Tibial nerve (tissue), 4 donors: ENCODE data around the gene BEAN1. TPM values are rescaled to one million over a fixed set of nuclear protein-coding genes. Genes with fewer than 3 reads are reported as not detected.

ENCODE experiments used
- DNase-seq, 2 donors: peaks; one replicate each; pipeline ENCODE4 v3.0.0-alpha.2; 2019; ENCODE audit warnings: low spot score in 2 of 2
- H3K27ac ChIP-seq, 4 donors: fragments of 200-600 bp; sonication (generic) in 3 of 4; one replicate each; pipeline ENCODE4 v1.5.1; 2017 to 2019; ENCODE audit warnings: mild to moderate bottlenecking in 1 of 4
- H3K27me3 ChIP-seq, 2 donors: fragments of 200-600 bp; sonication (generic) in 1 of 2; one replicate each; pipeline versions ENCODE4 v1.5.1 to v1.6.0; 2017 to 2019
- H3K36me3 ChIP-seq, 3 donors: fragments of 200-600 bp; sonication (generic); one replicate each; pipeline ENCODE4 v1.5.1; 2018 to 2019
- H3K4me1 ChIP-seq, 4 donors: fragments of 200-600 bp; sonication (generic) in 3 of 4; one replicate each; pipeline ENCODE4 v1.5.1; 2017 to 2019
- H3K4me3 ChIP-seq, 4 donors: fragments of 200-600 bp; sonication (generic) in 3 of 4; one replicate each; pipeline ENCODE4 v1.5.1; 2017 to 2019; ENCODE audit warnings: mild to moderate bottlenecking in 1 of 4, moderate library complexity in 1 of 4
- H3K9me3 ChIP-seq, 4 donors: fragments of 200-600 bp; sonication (generic) in 3 of 4; one replicate each; pipeline ENCODE4 v1.5.1; 2017 to 2019
- CTCF ChIP-seq, 5 experiments: fragments of 200-600 bp in 3 of 5; fragments of 450-650 bp in 2 of 5; sonication (generic) in 3 of 5; IDR thresholded peaks; one replicate each; pipeline ENCODE4 v1.5.1; 2016 to 2019; ENCODE audit warnings: antibody characterized with exemption in 5 of 5, mild to moderate bottlenecking in 3 of 5, moderate library complexity in 2 of 5
- EP300 ChIP-seq, 2 donors: sonication (generic); formaldehyde crosslinking; IDR thresholded peaks; one replicate each; pipeline ENCODE4 v1.6.1; 2017; ENCODE audit warnings: antibody characterized with exemption in 2 of 2, mild to moderate bottlenecking in 1 of 2
- POLR2A ChIP-seq, 2 donors: fragments of 450-650 bp; IDR thresholded peaks; one replicate each; pipeline ENCODE4 v1.6.1; 2017; ENCODE audit warnings: antibody characterized with exemption in 2 of 2, mild to moderate bottlenecking in 2 of 2, moderate library complexity in 2 of 2
- WGBS, 2 donors: methylation state at CpG; one replicate each; pipeline ENCODE4 v1.1.5; 2018; 5-methylcytosine and 5-hydroxymethylcytosine counted together
- total RNA-seq, 4 donors: library from RNA; depleted of rRNA; stranded (reverse); fragments of >200 nt; gene quantifications; one replicate each; pipeline ENCODE4 v1.1.0, GENCODE V29; 2016

Gene BEAN1
- total RNA-seq, 4 donors from 2014 or later: 0.21 to 1.4 (median 0.30) TPM; not detected in 1

DNA sequence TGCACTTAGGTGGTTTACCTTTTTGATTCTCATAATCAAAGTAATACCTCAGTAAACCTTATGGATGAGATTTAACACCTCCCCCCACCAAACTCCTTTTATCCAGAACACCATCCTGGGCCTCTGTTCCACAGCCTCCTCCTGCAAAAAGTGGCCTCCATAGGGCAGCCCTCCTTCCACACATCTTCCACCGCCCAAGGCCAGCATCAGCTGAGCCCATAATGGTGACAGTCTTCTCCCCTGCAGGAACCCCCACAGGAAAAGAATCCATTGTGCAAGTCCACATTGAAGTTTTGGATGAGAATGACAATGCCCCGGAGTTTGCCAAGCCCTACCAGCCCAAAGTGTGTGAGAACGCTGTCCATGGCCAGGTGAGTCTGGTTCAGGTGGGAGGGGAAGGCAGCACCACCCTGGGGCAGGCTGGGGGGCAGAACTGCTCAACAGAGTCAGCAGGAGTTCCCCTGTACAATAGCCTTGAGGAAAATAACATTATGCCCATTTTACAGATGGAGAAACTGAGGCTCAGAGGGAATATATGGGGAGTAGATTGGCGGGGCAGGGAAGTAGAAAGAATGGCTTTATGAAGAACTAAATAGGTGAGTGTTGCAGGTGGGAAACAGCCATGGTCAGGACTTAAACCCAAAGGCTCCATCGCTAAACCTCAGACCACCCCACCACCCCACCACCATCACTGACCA, 29.2 kb upstream of the BEAN1 start:
- no peak overlapping the region for H3K27ac ChIP-seq
- no peaks in the 10 kb centered on the region for H3K27me3 ChIP-seq
- peaks cover 0 to 19% (median 0%) of the 10 kb centered on the region in 4 donors for H3K4me1 ChIP-seq
- peaks cover 0 to 9% (median 0%) of the 10 kb centered on the region in 3 donors for H3K36me3 ChIP-seq
- no peaks in the 10 kb centered on the region for H3K9me3 ChIP-seq
- TF ChIP-seq POLR2A (IDR thresholded peaks at IDR 0.05): no peak
- no peak for TF ChIP-seq EP300 (IDR thresholded peaks at IDR 0.05)
- no peak for TF ChIP-seq CTCF (IDR thresholded peaks at IDR 0.05)
- no peak overlapping the region for H3K4me3 ChIP-seq
- 86 to 88% methylated on average over 5 of the region's 5 CpGs for whole genome bisulfite sequencing, 2 donors
- no peak for DNase-seq

- Histone ChIP-seq H3K4me3 (no peak overlapping the region), H3K4me1 (peaks cover 0 to 19% (median 0%) of the 10 kb centered on the region in 4 donors), H3K36me3 (peaks cover 0 to 20% (median 0%) of the 10 kb centered on the region in 3 donors), H3K9me3 (no peaks in the 10 kb centered on the region), H3K27ac (no peak overlapping the region), H3K27me3 (no peaks in the 10 kb centered on the region)
- WGBS, 2 donors: 65 to 71% methylated on average over 3 of the region's 3 CpGs
- DNase-seq: no peak
- TF ChIP-seq EP300 (IDR thresholded peaks at IDR 0.05): no peak
- no peak for TF ChIP-seq CTCF (IDR thresholded peaks at IDR 0.05)
- no peak for TF ChIP-seq POLR2A (IDR thresholded peaks at IDR 0.05)
Measured at GRCh38 chr16:66399031-66399430, 28.1 kb upstream of the BEAN1 start.

DNA sequence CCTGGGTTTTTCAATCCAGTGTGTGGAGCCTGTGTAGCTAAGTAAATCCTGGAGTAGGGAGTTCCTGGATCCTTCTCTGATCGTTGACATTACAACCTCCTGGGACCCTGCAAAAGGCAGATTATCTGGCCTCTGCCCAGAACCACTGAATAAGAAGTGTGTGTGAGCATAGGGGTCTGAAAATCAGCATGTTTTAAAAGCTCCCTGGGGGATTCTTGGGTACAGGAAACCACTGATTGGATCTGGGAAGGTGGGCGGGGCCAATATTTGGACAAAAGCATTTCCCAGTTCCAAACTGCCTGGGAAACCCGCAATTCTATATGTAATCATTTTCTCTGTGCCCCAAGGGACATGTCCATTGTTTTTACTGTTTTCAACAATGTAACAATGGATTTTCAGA, 27.2 kb upstream of the BEAN1 start:
- TF ChIP-seq EP300 (IDR thresholded peaks at IDR 0.05): no peak
- TF ChIP-seq POLR2A (IDR thresholded peaks at IDR 0.05): no peak
- TF ChIP-seq CTCF (IDR thresholded peaks at IDR 0.05): no peak
- Histone ChIP-seq H3K36me3 (peaks cover 0 to 27% (median 0%) of the 10 kb centered on the region in 3 donors), H3K4me3 (no peak overlapping the region), H3K9me3 (peaks cover 0 to under 1% (median 0%) of the 10 kb centered on the region in 4 donors), H3K27me3 (no peaks in the 10 kb centered on the region), H3K27ac (no peak overlapping the region), H3K4me1 (peaks cover 0 to 19% (median 0%) of the 10 kb centered on the region in 4 donors)
- no peak for DNase-seq
- 21 to 31% methylated on average over 3 of the region's 3 CpGs for WGBS, 2 donors

- WGBS, 2 donors: 80 to 86% methylated on average over 13 to 20 of the region's 20 CpGs
- Histone ChIP-seq H3K9me3 (peaks cover 0 to 3% (median 0%) of the 10 kb centered on the region in 4 donors), H3K36me3 (peaks cover 0 to 28% (median 0%) of the 10 kb centered on the region in 3 donors), H3K27ac (no peak overlapping the region), H3K4me1 (peaks cover 0 to 19% (median 0%) of the 10 kb centered on the region in 4 donors), H3K4me3 (no peak overlapping the region), H3K27me3 (no peaks in the 10 kb centered on the region)
- no peak for DNase-seq
- TF ChIP-seq EP300 (IDR thresholded peaks at IDR 0.05): no peak
- no peak for TF ChIP-seq POLR2A (IDR thresholded peaks at IDR 0.05)
- TF ChIP-seq CTCF (IDR thresholded peaks at IDR 0.05): no peak
Measured at GRCh38 chr16:66400503-66401380, 26.4 kb upstream of the BEAN1 start.
